GM12891 (cell line): Measurements from ENCODE around the gene LTV1.

Experiments used
- POLR2AphosphoS5 ChIP-seq: IDR thresholded peaks from 2 replicates; pipeline ENCODE4 v1.6.1; 2011; ENCODE audit warnings: low read depth, low read length, control low read depth
- TAF1 ChIP-seq: IDR thresholded peaks from 2 replicates; pipeline ENCODE4 v1.6.1; 2011; ENCODE audit warnings: low read depth, low read length, control low read depth

DNA sequence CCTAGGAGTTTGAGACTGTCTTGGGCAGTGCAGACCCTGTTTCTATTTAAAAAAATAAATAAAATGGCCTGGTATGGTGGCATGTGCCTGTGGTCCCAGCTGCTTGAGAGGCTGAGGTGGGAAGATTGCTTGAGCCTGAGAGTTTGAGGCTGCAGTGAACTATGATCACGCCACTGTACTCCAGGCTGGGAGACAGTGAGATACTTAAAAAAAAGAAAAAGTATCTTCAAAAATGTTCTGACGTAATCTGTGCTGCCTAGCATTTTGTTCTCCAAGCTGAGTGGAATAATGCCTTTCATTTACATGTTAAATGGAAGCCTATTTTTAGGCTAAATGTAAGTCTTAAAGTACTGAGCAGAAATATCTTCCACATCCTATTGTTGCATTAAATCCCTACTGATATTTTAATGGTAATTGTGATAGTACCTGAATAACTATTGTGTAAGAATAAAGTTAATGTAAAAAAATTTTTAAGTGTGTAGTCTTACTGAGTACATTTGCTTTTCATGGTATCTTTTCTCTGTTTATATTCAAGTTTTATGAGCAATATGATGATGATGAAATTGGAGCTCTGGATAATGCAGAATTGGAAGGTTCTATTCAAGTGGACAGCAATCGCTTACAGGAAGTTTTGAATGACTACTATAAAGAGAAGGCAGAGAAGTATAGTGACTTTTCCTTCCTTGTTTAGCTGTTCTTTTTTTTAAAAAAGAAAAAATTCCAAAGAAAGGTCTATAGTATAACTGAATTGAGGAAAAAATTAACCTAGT, 16.9 kb downstream of the LTV1 start:
- TF ChIP-seq TAF1 (no peak), POLR2AphosphoS5 (no peak)
